Upper lobe of left lung (tissue), 4 donors: ENCODE measurements around the gene LTA4H.

Source experiments
- CTCF ChIP-seq, 6 experiments: fragments of 450-650 bp in 4 of 6; fragments of 200-600 bp in 2 of 6; sonication (generic) in 2 of 6; IDR thresholded peaks; one replicate each; pipeline ENCODE4 v1.5.1; 2016 to 2019; ENCODE audit warnings: antibody characterized with exemption in 6 of 6
- POLR2A ChIP-seq, 4 donors: fragments of 450-650 bp; IDR thresholded peaks; one replicate each; pipeline ENCODE4 v1.5.1; 2016 to 2017; ENCODE audit warnings: antibody characterized with exemption in 4 of 4, mild to moderate bottlenecking in 2 of 4
- POLR2AphosphoS5 ChIP-seq, 2 donors: sonication (generic); formaldehyde crosslinking; IDR thresholded peaks; one replicate each; pipeline ENCODE4 v1.5.1; 2017; ENCODE audit warnings: antibody characterized with exemption in 2 of 2

GRCh38 chr12:96036765-96037455 is 1.5 kb upstream of the LTA4H start:
- no peak for TF ChIP-seq POLR2AphosphoS5 (IDR thresholded peaks at IDR 0.05)
- no peak for TF ChIP-seq CTCF (IDR thresholded peaks at IDR 0.05)
- TF ChIP-seq POLR2A (IDR thresholded peaks at IDR 0.05): no peak
